Memory B cell (primary cell): ENCODE results near the gene MDFIC.
A peak's percentile ranks its signal among the peaks of the same experiment; 100 is the strongest.

Source experiments
- ATAC-seq: fragments of 150-1000 bp; cut with Tn5 transposase; 2 replicates; pipeline ENCODE4 v1.10.0; 2021; ENCODE audit warnings: low read depth, mild to moderate bottlenecking, moderate library complexity
- DNase-seq, 2 donors: peaks; one replicate each; pipeline ENCODE4 v3.0.0; 2022; ENCODE audit warnings: low spot score in 2 of 2
- H3K27ac Mint-ChIP-seq: one replicate; pipeline ENCODE4 v1.8.0; 2022; ENCODE audit warnings: mild to moderate bottlenecking, moderate library complexity, mixed read lengths
- H3K27me3 Mint-ChIP-seq: one replicate; pipeline ENCODE4 v1.8.0; 2022; ENCODE audit warnings: mixed read lengths
- H3K36me3 Mint-ChIP-seq: one replicate; pipeline ENCODE4 v1.8.0; 2022; ENCODE audit warnings: mild to moderate bottlenecking, mixed read lengths
- H3K4me1 Mint-ChIP-seq: one replicate; pipeline ENCODE4 v1.8.0; 2022; ENCODE audit warnings: mixed read lengths
- H3K4me3 Mint-ChIP-seq: one replicate; pipeline ENCODE4 v1.8.0; 2022; ENCODE audit warnings: mild to moderate bottlenecking, moderate library complexity, mixed read lengths
- H3K9me3 Mint-ChIP-seq: one replicate; pipeline ENCODE4 v1.8.0; 2022; ENCODE audit warnings: mixed read lengths

Gene MDFIC

DNA sequence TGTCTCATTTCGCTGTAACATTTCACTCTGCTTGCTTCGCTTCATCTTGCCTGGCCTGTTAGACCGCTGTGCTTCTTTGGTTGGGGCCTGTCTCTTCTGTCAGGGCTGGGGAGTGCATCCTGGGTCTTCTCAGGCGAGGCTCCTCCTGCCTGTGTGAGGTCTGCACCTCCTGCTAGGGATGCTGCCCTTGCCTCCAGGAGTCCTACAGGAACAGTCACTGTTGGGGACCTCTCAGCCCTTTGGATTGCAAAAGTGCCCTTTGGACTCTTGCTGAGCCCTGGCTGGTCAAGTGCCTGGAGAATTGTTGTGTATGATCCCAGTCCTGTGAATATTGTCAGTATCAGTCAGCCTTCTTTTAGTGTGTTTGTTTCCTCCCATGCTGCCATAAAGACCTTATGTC, 84.1 kb downstream of the MDFIC start:
- H3K4me3 Mint-ChIP-seq: no peak overlapping the region
- H3K4me1 Mint-ChIP-seq: peaks cover 43% of the 10 kb centered on the region
- H3K27ac Mint-ChIP-seq: peak overlapping the region; percentile 79
- peaks cover 18% of the 10 kb centered on the region for H3K36me3 Mint-ChIP-seq
- no peaks in the 10 kb centered on the region for H3K9me3 Mint-ChIP-seq
- ATAC-seq (no peak), DNase-seq (no peak)
- no peaks in the 10 kb centered on the region for H3K27me3 Mint-ChIP-seq

DNA sequence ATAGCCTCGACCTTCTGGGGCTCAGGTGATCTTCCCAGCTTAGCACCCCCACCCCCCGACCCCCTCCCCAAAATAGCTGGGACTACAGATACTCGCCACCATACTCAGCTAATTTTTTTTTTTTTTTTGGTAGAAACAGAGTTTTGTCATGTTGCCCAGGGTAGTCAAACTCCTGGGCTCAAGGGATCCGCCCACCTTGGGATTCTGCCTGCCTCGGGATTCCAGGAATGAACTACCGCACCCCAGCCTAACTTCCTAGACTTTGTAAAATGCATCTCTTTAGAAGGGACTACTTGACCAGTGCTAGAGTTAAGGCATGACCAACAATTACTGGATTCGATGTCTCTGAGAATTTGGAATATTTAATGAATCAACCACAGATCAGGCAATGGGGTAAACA, 85.9 kb downstream of the MDFIC start:
- no peaks in the 10 kb centered on the region for H3K9me3 Mint-ChIP-seq
- peak overlapping the region; percentile 88 for H3K27ac Mint-ChIP-seq
- H3K27me3 Mint-ChIP-seq: no peaks in the 10 kb centered on the region
- ATAC-seq: no peak
- H3K36me3 Mint-ChIP-seq: peaks cover 25% of the 10 kb centered on the region
- DNase-seq: no peak
- H3K4me3 Mint-ChIP-seq: peak overlapping the region; percentile 8
- H3K4me1 Mint-ChIP-seq: peaks cover 43% of the 10 kb centered on the region

DNA sequence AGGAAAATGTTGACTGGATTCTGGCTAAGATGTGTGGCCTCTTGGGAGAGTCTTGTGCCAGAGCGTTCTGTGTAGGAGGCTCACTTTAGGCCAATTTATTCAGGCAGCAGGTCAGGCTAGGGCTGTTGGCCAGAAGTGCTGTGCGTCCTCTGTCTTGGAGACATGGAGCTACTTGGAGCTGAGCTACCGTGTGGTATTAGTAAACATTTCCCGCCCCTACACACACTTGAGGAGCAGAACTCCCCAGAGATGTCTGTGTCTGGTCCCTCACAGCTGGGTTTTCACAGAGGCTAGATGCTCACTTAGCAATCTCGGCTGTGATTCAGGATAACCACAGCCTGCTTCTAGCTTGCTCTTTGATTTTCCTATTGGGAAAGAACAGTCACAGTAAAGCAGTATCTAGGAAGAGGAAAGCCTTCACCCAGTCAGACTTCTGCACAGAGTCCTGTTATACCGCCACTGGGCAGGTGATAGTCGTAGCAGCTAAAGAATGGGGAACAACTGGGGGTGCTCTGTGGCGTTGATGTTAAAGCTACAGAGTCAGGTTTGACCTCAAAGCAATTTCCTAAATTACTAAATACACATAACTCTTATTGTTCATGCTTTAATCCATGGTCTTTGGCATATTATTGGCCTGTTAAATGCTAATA, 86.7 kb downstream of the MDFIC start:
- DNase-seq (no peak), ATAC-seq (peak; percentile 75)
- no peaks in the 10 kb centered on the region for H3K9me3 Mint-ChIP-seq
- no peaks in the 10 kb centered on the region for H3K27me3 Mint-ChIP-seq
- peak overlapping the region; percentile 88 for H3K27ac Mint-ChIP-seq
- peaks cover 20% of the 10 kb centered on the region for H3K36me3 Mint-ChIP-seq
- peaks cover 35% of the 10 kb centered on the region for H3K4me1 Mint-ChIP-seq
- H3K4me3 Mint-ChIP-seq: peak overlapping the region; percentile 5

DNA sequence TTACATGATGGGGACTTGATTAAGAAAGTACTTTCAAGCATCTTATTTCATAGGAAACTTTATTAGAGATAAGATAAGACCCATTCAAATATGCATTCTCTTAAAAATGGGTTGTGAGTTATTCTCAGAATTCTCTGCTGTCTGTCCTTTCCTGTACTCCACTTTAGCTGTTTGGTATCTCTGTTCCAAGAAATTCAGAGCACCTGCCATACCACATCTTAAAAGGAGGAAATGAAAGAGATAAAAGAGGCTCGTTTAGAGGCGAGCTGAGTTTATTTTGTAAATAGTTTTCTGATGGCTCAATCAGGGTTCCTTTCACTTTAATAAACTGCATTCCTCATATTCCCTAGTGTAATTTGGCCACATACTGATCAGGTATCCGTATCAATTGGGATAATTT, 87.2 kb downstream of the MDFIC start:
- H3K27ac Mint-ChIP-seq: peak overlapping the region; percentile 88
- H3K27me3 Mint-ChIP-seq: no peaks in the 10 kb centered on the region
- H3K4me1 Mint-ChIP-seq: peaks cover 34% of the 10 kb centered on the region
- H3K9me3 Mint-ChIP-seq: no peaks in the 10 kb centered on the region
- H3K36me3 Mint-ChIP-seq: peaks cover 19% of the 10 kb centered on the region
- H3K4me3 Mint-ChIP-seq: peak overlapping the region; percentile 53
- no peak for DNase-seq
- peak; percentile 80 for ATAC-seq

DNA sequence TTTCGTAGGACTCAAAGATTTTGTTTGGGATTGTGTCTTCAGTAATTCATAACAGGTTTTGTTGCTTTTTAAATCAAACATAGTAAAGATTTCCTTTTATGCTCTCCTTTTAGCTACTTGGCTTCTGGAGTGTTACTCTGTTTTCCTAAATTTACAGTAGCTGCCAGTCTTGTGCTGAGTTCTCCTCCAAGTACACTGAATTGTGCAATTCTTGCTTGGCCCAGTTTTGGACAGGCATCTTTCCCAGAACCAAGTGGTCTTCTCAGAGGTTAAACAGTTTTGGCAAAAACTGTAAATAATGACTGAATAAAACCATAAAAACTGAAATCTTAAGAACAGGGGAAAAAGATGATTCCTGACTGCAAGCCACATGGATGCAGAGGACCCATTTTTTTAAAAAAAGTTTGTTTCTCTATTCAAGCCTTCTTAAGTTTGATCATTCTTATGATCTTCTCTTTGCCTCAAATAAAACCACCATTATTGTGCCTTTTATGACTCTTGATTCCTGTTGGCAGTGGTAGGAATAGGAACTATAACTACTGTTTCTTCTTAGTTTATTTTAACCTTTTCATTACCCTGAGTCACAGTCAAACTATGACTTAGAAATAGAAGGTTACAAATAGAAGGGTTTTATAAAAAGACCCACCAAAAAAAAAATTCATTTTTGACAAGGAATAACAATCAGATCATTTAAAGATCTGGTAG, 88.0 kb downstream of the MDFIC start:
- Mint-ChIP-seq H3K9me3 (no peaks in the 10 kb centered on the region), H3K27me3 (no peaks in the 10 kb centered on the region), H3K4me1 (peaks cover 34% of the 10 kb centered on the region), H3K4me3 (no peak overlapping the region), H3K36me3 (peaks cover 17% of the 10 kb centered on the region), H3K27ac (peak overlapping the region; percentile 88)
- ATAC-seq (no peak), DNase-seq (no peak)

DNA sequence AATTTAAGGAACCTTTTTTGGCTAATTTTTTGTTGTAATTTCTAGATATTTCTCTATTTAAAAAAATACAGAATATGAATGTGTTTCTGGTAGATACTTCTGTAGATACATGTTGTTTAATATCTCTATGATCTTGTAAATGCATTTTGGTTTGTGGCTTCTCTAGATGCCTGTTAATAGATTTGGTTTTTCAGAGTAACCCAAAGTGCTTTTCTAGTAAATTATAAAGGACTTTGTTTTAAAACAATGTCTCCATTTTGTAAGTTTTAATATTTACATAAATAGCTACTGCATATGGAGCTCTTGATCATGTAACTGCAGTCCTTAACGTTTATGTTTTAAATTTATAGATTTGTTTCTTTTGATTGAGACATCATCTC, 88.5 kb downstream of the MDFIC start:
- Mint-ChIP-seq H3K4me3 (no peak overlapping the region), H3K4me1 (peaks cover 34% of the 10 kb centered on the region), H3K9me3 (no peaks in the 10 kb centered on the region), H3K27ac (no peak overlapping the region), H3K36me3 (peaks cover 19% of the 10 kb centered on the region), H3K27me3 (no peaks in the 10 kb centered on the region)
- ATAC-seq (no peak), DNase-seq (no peak)

GRCh38 chr7:115013886-115014285, 92.0 kb downstream of the MDFIC start:
- ATAC-seq (no peak), DNase-seq (no peak)
- H3K4me3 Mint-ChIP-seq: no peak overlapping the region
- H3K9me3 Mint-ChIP-seq: no peaks in the 10 kb centered on the region
- peaks cover 23% of the 10 kb centered on the region for H3K36me3 Mint-ChIP-seq
- no peaks in the 10 kb centered on the region for H3K27me3 Mint-ChIP-seq
- H3K27ac Mint-ChIP-seq: no peak overlapping the region
- H3K4me1 Mint-ChIP-seq: peaks cover 14% of the 10 kb centered on the region

GRCh38 chr7:115014794-115015193, 92.9 kb downstream of the MDFIC start:
- peaks cover 5% of the 10 kb centered on the region for H3K4me1 Mint-ChIP-seq
- H3K36me3 Mint-ChIP-seq: peaks cover 25% of the 10 kb centered on the region

DNA sequence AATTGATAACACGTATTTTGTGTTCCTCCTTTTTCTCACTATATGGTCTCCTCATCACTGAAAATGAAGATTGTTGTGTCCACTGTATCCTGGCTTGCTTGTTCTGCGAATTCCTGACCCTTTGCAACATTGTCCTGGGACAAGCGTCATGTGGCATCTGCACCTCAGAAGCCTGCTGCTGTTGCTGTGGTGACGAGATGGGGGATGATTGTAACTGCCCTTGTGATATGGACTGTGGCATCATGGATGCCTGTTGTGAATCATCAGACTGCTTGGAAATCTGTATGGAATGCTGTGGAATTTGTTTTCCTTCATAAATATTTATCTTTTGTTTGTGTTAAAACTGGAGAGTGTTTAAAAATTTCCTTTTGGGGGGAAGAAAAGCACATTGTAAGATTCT, 93.7 kb downstream of the MDFIC start:
- no peak for DNase-seq
- peaks cover 6% of the 10 kb centered on the region for H3K4me1 Mint-ChIP-seq

More at GRCh38 chr7:115014794-115015193, 92.9 kb downstream of the MDFIC start:
- Mint-ChIP-seq H3K9me3 (no peaks in the 10 kb centered on the region), H3K4me3 (no peak overlapping the region), H3K27ac (no peak overlapping the region), H3K27me3 (no peaks in the 10 kb centered on the region)
- no peak for DNase-seq
- ATAC-seq: no peak

GRCh38 chr7:115019882-115020605, 98.2 kb downstream of the MDFIC start:
- H3K9me3 Mint-ChIP-seq: no peaks in the 10 kb centered on the region
- H3K27me3 Mint-ChIP-seq: no peaks in the 10 kb centered on the region
- H3K36me3 Mint-ChIP-seq: peaks cover 10% of the 10 kb centered on the region
- H3K4me3 Mint-ChIP-seq: no peak overlapping the region
- H3K4me1 Mint-ChIP-seq: peaks cover 13% of the 10 kb centered on the region
- no peak overlapping the region for H3K27ac Mint-ChIP-seq
- DNase-seq (no peak), ATAC-seq (no peak)

More for the DNA sequence above, 93.7 kb downstream of the MDFIC start:
- Mint-ChIP-seq H3K36me3 (peaks cover 25% of the 10 kb centered on the region), H3K27me3 (no peaks in the 10 kb centered on the region), H3K27ac (no peak overlapping the region), H3K9me3 (no peaks in the 10 kb centered on the region), H3K4me3 (no peak overlapping the region)
- ATAC-seq: no peak

DNA sequence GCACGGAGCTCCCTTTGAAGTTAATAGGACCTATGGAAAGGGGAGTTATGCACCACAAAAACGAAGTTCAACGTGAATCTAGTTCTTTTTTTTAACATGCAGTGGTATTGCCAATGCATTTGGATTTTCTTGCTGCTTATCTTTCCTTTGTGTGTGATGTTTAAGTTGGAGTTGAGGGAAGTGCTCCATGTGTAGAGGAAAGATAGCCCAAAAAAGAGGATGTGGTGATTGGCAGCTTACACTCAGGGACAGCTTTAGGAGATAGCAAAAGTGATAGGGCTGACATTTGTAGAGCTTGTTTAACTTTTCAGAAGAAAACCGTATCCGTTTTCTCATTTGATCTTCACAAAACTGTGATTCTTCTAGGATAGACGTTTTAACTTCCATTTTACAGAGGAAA, 101.3 kb downstream of the MDFIC start:
- Mint-ChIP-seq H3K27ac (no peak overlapping the region), H3K27me3 (no peaks in the 10 kb centered on the region), H3K36me3 (peaks cover 2% of the 10 kb centered on the region), H3K4me3 (no peak overlapping the region), H3K4me1 (peaks cover 13% of the 10 kb centered on the region), H3K9me3 (no peaks in the 10 kb centered on the region)
- no peak for ATAC-seq
- DNase-seq: no peak

DNA sequence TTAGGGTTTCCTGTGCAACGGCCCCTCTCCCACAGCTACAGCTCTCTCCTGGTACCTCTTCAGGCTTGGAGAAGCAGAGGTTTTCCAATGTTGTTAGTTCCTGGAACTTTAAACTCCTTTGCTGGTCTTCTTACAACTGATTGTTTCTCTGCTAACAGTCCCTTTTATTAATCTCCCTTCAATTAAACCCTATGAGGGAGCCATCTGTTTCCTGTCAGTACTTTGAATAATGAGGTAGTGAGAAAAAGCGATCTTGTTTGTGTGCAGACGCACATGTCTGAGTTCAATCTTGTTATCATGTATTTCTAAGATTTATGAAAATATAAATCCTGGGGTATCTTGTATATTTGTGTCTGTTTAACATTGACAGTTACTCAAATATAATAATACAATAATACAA, 102.4 kb downstream of the MDFIC start:
- Mint-ChIP-seq H3K36me3 (peaks cover under 1% of the 10 kb centered on the region), H3K4me3 (no peak overlapping the region), H3K4me1 (peaks cover 13% of the 10 kb centered on the region), H3K27ac (no peak overlapping the region), H3K27me3 (no peaks in the 10 kb centered on the region), H3K9me3 (no peaks in the 10 kb centered on the region)
- ATAC-seq (peak; percentile 68), DNase-seq (no peak)

DNA sequence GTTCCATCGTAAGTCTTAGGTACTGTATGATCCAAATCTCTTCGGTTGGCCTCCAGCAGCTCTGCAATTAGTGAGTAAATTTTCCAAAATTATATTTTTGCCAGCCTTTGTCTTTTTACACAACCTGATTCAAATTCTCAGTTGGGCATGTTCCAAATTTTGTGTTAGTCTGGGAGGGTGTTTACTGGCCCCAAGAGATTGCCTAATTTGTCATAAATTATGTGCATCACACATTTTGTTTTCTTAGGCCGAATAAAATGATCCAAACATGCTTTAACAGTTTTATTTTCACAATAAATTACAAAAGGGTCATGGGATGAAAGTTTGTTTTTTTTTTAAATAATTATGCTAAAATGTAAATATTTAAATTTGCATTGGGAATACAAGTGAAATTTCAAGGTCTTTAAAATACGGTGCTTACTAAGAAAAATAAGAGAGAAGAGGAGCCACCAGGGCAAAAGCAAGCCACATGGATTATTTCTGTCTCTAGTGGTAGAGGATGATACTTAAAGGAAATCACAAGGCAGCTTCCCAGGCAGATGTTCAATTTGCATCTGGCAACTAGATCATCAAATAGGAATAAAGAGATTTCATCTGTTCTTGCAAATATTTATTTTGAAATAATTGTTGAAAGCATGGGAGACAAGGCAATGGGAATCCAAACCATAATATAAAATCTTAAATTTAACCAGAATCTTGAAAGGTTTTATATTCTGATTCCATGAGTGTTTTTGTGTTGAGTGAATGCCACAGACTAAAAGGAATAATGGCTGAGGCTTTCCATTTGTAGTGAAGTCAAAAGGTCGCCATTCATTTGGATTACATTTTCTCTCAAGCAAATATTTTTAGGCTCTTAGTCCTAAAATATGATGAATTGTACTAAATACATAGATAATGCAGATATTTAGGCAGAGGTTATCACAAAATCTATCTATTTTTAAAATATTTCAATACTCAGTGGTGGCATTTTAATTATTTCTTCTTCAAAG, 111.1 kb downstream of the MDFIC start:
- H3K4me3 Mint-ChIP-seq: no peak overlapping the region
- no peaks in the 10 kb centered on the region for H3K9me3 Mint-ChIP-seq
- no peaks in the 10 kb centered on the region for H3K27me3 Mint-ChIP-seq
- peaks cover 9% of the 10 kb centered on the region for H3K4me1 Mint-ChIP-seq
- no peak for DNase-seq
- no peak for ATAC-seq
- H3K36me3 Mint-ChIP-seq: no peaks in the 10 kb centered on the region
- H3K27ac Mint-ChIP-seq: no peak overlapping the region
